ENCODE measurements around the gene PKLR.
"Not testable (repeated sequence)": the region's sequence is repeated elsewhere in the genome, so short reads cannot be mapped to it uniquely, and the experiment has no call there.

Gene PKLR

DNA sequence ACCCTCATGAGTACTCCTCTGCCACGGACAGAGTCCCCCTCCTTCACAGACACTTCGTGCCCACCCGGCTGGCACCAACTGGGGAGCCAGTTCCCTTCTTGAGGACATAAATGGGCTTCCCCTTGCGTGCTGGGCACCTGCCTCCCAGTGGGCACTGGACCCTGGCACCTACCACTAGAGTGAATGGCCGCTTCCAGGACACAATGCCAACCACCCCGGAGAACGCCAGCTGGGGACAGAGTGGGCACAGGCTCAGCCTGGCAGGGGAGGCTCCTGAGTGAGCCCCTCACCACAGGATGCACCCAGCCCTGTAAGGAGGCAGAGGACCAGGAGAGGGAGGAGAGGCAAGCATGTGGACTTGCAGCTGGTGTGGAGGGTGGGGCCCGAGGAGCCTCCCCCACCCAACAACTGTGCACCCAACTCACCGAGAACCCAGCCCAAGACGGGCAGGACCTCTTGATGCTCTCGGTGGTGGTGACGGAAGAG is 47.0 kb downstream of the PKLR start:
- no peak for DNase-seq

DNA sequence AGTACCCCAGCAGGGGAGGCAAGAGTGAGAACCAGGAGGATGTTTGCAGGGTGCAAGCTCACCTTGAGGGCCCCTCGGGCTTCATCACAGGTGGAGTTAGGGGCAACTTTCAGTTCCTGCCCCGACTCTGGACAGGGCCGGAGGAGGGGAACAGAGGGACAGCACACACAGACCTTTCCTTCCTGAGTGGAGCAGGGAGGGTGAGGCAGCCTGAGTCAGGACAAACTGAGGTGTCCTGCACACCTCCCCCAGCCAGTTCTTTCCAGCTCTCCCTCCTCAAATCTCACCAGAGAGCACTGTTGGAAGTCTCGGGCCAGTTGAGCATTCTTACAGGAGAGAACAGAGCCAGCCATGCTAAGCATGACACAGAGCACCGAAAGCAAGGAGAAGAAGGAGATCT is 47.4 kb downstream of the PKLR start:
- no peak for DNase-seq

- DNase-seq = no peak
These were observed 48.0 kb downstream of the PKLR start for GRCh38 chr1:155253208-155253607.

DNA sequence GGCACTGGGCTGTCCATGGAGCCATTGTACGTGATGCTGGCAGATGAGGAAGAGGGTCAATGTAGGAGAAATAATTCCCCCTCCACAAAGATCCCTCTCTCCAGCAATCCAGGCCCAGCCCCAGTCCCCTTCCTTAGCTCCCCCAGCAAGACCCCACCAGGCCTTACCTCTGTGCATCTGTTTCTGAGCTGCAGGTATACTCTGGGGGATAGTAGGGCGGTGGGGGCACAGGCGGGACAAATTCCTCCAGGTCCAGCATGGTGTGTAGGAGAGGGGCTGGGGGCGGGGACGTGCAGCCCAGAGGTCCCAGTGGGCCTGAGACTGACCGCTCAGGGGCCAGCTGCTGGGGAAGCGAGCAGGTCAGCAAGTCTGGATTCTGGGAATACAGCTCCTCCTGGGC is 49.7 kb downstream of the PKLR start:
- DNase-seq = no peak

- peak; percentile 86 for DNase-seq
These were observed 50.4 kb downstream of the PKLR start for GRCh38 chr1:155250633-155251449.

DNA sequence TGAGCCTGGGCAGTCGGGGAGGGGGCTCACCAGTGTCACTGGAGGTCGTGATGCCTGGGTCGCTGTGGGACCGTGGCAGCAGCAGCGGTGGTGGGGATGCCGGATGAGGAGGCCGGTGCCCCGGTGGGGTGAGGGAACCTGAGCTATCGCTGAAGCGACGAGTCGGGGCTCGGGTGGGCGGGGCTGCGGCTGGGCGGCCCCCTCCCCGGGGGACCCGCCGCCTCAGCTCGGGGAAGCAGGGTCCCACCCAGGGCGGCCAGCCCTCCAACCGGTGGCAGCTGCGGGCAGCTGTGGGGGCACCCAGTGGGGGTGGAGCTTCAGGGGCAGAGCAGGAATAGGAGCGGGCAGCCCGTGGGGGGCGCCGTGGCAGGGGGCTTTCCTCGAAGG is 51.0 kb downstream of the PKLR start:
- no peak for DNase-seq

- no peak for DNase-seq
These were observed 53.3 kb downstream of the PKLR start for GRCh38 chr1:155247667-155248553.

DNA sequence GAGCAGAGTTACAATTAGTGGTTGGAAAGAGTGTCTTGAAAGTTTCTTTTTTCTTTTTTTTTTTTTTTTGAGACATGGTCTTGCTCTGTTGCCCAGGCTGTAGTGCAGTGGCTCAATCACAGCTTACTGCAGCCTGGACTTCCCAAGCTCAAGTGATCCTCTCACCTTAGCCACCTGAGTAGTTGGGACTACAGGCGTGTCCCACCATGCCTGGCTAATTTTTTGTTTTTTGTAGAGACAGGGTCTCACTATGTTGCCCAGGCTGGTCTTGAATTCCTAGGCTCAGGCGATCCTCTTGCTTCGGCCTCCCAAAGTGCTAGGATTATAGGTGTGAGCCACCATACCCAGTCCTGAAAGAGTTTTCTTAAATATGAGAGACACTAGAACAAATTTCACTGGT is 54.4 kb downstream of the PKLR start:
- DNase-seq = not testable (repeated sequence)

GRCh38 chr1:155245163-155245524 is 56.1 kb downstream of the PKLR start:
- no peak for DNase-seq

DNA sequence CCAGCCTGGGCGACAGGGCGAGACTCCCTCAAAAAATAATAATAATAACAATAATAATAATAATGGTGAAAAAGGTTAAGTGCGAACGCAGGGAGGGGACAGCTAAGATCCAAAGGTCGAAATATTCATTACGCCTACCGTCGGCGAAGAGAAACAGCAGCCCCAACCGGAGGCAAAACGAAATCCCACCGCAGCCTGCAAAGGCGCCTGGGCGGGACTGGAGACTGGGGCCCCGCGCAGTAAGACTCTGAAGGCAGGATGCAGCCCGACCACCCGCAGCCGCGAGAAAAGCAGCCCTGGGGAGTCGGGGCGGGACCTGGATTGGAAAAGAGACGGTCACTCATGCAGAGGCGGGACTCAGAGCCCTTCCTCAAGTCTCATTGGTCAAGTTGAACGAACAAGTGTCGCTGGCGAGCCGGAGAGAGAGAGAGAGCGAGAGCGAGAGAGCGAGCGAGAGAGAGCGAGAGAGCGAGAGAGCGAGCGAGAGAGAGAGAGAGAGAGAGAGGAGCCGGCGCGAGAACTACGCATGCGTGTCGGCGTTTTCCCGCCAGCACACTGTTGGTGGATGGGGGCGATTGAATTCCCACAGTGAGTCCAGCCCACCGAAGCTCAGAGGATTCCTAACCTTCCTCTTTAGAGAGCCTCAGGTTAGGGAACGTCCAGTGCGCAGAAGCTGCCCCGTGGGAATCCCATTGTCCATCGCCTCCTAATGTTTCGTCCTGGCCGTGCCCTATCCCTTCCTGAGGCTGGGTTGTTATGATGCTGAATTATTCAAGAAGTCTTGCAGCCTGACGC is 56.7 kb downstream of the PKLR start:
- DNase-seq = peak; percentile 99

GRCh38 chr1:155242805-155243358 is 58.4 kb downstream of the PKLR start:
- DNase-seq = no peak

DNA sequence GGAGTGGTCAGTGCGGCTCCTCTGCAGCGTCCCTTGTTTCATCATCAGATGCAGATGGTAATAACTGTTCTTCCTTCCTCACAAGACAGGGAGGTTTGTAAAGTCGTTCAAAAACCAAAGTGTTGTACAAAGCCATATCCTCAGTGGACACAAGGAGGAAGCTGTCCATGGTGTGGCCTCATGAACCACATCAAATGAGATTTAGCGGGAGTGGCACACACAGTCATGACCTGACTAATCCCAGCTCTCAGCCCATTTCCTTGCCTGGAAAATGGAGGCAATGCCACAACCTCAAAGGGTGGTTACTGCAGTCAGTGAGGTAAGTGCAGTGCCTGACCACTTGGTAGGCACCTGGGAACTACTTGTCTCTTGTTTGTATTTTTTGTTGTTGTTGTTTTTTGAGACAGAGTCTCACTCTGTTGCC is 59.4 kb downstream of the PKLR start:
- no peak for DNase-seq

- peak; percentile 71 for DNase-seq
These were observed 60.1 kb downstream of the PKLR start for GRCh38 chr1:155241069-155241679.
